H1 (cell line): ENCODE results near the gene LLGL2. TPM values are rescaled to one million over a fixed set of nuclear protein-coding genes. Genes with fewer than 3 reads are reported as not detected.

Experiments
- CTCF ChIA-PET: fragments of 300-600 bp; sonication (Branson Sonifier 250); formaldehyde crosslinking; loops from one replicate; lab custom pipeline; 2021; ENCODE audit not compliant: partially characterized antibody; lab: Charles Lee
- POLR2A ChIA-PET: fragments of 300-600 bp; sonication (Branson Sonifier 250); formaldehyde crosslinking; loops from one replicate; lab custom pipeline; 2021; ENCODE audit warnings: inconsistent platforms; ENCODE audit not compliant: partially characterized antibody; lab: Charles Lee
- DNase-seq, 2 experiments: peaks; one replicate each; pipeline versions ENCODE4 v3.0.0 to v3.0.0-alpha.2; 2010 to 2022; ENCODE audit warnings: low spot score in 2 of 2, low read depth in 1 of 2, mixed read lengths in 1 of 2
- FAIRE-seq: peaks from 2 replicates; lab custom pipeline; 2011; peaks lifted over from hg19 to GRCh38; lab: Jason Lieb, UNC
- H2AFZ ChIP-seq: 2 replicates; pipeline ENCODE4 v1.8.1; 2012; ENCODE audit warnings: low read length, inconsistent platforms
- H2AK5ac ChIP-seq: 2 replicates; pipeline ENCODE4 v1.6.1; 2013; ENCODE audit warnings: low read depth, low read length
- H2BK120ac ChIP-seq: replicated peaks from 2 replicates; pipeline ENCODE3; 2013; ENCODE audit warnings: low read depth, low read length, inconsistent platforms
- H2BK12ac ChIP-seq: 2 replicates; pipeline ENCODE4 v1.6.1; 2013; ENCODE audit warnings: low read depth, low read length
- H2BK15ac ChIP-seq: 2 replicates; pipeline ENCODE4 v1.6.1; 2013; ENCODE audit warnings: low read length
- H2BK20ac ChIP-seq: 2 replicates; pipeline ENCODE4 v1.6.1; 2013; ENCODE audit warnings: low read length
- H2BK5ac ChIP-seq: 2 replicates; pipeline ENCODE4 v1.6.1; 2013; ENCODE audit warnings: low read depth, low read length
- H3K14ac ChIP-seq: 2 replicates; pipeline ENCODE4 v1.6.1; 2013; ENCODE audit warnings: inconsistent platforms; ENCODE audit not compliant: insufficient read length
- H3K18ac ChIP-seq: 2 replicates; pipeline ENCODE4 v1.6.1; 2013; ENCODE audit warnings: low read length; ENCODE audit errors: extremely low read depth
- H3K23ac ChIP-seq: 2 replicates; pipeline ENCODE4 v1.6.1; 2013; ENCODE audit warnings: inconsistent platforms; ENCODE audit not compliant: insufficient read length
- H3K23me2 ChIP-seq: 2 replicates; pipeline ENCODE4 v1.6.1; 2013; ENCODE audit warnings: low read depth, low read length
- H3K27ac ChIP-seq: 2 replicates; pipeline ENCODE4 v1.6.1; 2011; ENCODE audit warnings: low read depth, low read length, inconsistent platforms
- H3K27me3 ChIP-seq, 4 experiments: replicated peaks in 1 of 4; 1 replicate in 1 of 4; 2 replicates in 3 of 4; pipeline versions ENCODE4 v1.6.1 to v1.8.1; 2011 to 2013; ENCODE audit warnings: low read length in 3 of 4, mild to moderate bottlenecking in 3 of 4, inconsistent platforms in 2 of 4, mixed read lengths in 2 of 4, moderate library complexity in 1 of 4; ENCODE audit not compliant: control insufficient read depth in 3 of 4, insufficient read depth in 3 of 4; ENCODE audit errors: extremely low read depth in 1 of 4
- H3K36me3 ChIP-seq, 4 experiments: 2 replicates each; pipeline versions ENCODE4 v1.6.1 to v1.8.1; 2011 to 2013; ENCODE audit warnings: mild to moderate bottlenecking in 4 of 4, low read length in 3 of 4, moderate library complexity in 2 of 4, control low read depth in 1 of 4, inconsistent platforms in 1 of 4; ENCODE audit not compliant: insufficient read depth in 4 of 4, control insufficient read depth in 2 of 4
- H3K4ac ChIP-seq: replicated peaks from 2 replicates; pipeline ENCODE3; 2013; ENCODE audit warnings: low read length, low read depth, mixed read lengths, inconsistent platforms; ENCODE audit not compliant: insufficient read length
- H3K4me1 ChIP-seq, 4 experiments: replicated peaks in 1 of 4; 1 replicate in 1 of 4; 2 replicates in 3 of 4; pipeline versions ENCODE4 v1.6.1 to v1.8.1; 2011 to 2013; ENCODE audit warnings: low read length in 3 of 4, inconsistent platforms in 2 of 4, mixed read lengths in 1 of 4; ENCODE audit not compliant: insufficient read depth in 4 of 4, control insufficient read depth in 3 of 4
- H3K4me2 ChIP-seq, 2 experiments: 2 replicates each; pipeline versions ENCODE4 v1.6.1 to v1.8.1; 2011 to 2013; ENCODE audit warnings: low read depth in 2 of 2, low read length in 2 of 2, control low read depth in 1 of 2, inconsistent platforms in 1 of 2, mild to moderate bottlenecking in 1 of 2; ENCODE audit not compliant: insufficient read depth in 1 of 2
- H3K4me3 ChIP-seq, 4 experiments: fragments of 200-600, 300-600 bp in 1 of 4; sonication (generic), shearing (Covaris generic), sonication (Bioruptor Twin) in 1 of 4; 2 replicates each; pipeline versions ENCODE4 v1.5.1 to v1.8.1; 2011 to 2016; ENCODE audit warnings: low read length in 4 of 4, low read depth in 3 of 4, control low read depth in 2 of 4, inconsistent platforms in 2 of 4, mild to moderate bottlenecking in 2 of 4, mixed read lengths in 1 of 4, moderate library complexity in 1 of 4; ENCODE audit not compliant: insufficient read depth in 2 of 4; ENCODE audit errors: extremely low read depth in 1 of 4
- H3K56ac ChIP-seq: replicated peaks from 2 replicates; pipeline ENCODE3; 2013; ENCODE audit warnings: low read depth, mild to moderate bottlenecking, mixed read lengths, low read length, inconsistent platforms; ENCODE audit not compliant: insufficient read length
- H3K79me1 ChIP-seq: 2 replicates; pipeline ENCODE4 v1.6.1; 2013; ENCODE audit warnings: low read depth, low read length, control low read depth
- H3K79me2 ChIP-seq, 2 experiments: 2 replicates each; pipeline versions ENCODE4 v1.6.1 to v1.8.1; 2012 to 2013; ENCODE audit warnings: low read length in 2 of 2, mild to moderate bottlenecking in 2 of 2, inconsistent platforms in 1 of 2; ENCODE audit not compliant: insufficient read depth in 2 of 2, control insufficient read depth in 1 of 2
- H3K9ac ChIP-seq, 4 experiments: replicated peaks in 1 of 4; 1 replicate in 1 of 4; 2 replicates in 3 of 4; pipeline versions ENCODE4 v1.6.1 to v1.8.1; 2011 to 2013; ENCODE audit warnings: low read depth in 3 of 4, low read length in 3 of 4, control low read depth in 2 of 4, mild to moderate bottlenecking in 2 of 4, moderate library complexity in 2 of 4, inconsistent platforms in 1 of 4; ENCODE audit errors: extremely low read depth in 1 of 4
- H3K9me3 ChIP-seq, 2 experiments: 2 replicates each; pipeline versions ENCODE4 v1.6.1 to v1.8.1; 2012 to 2013; ENCODE audit warnings: mild to moderate bottlenecking in 2 of 2, moderate library complexity in 2 of 2, control low read depth in 1 of 2, inconsistent platforms in 1 of 2, low read depth in 1 of 2, low read length in 1 of 2, mixed read lengths in 1 of 2; ENCODE audit not compliant: insufficient read depth in 2 of 2
- H4K20me1 ChIP-seq, 2 experiments: replicated peaks in 1 of 2; 2 replicates each; pipeline versions ENCODE3 to v1.8.1; 2011 to 2013; ENCODE audit warnings: inconsistent platforms in 2 of 2, low read length in 2 of 2, mild to moderate bottlenecking in 1 of 2; ENCODE audit not compliant: insufficient read depth in 2 of 2, control insufficient read depth in 1 of 2
- H4K5ac ChIP-seq: 2 replicates; pipeline ENCODE4 v1.6.1; 2013; ENCODE audit warnings: low read length, low read depth, mixed read lengths, inconsistent platforms; ENCODE audit not compliant: insufficient read length
- H4K8ac ChIP-seq: 2 replicates; pipeline ENCODE4 v1.8.0; 2013; ENCODE audit warnings: mild to moderate bottlenecking, moderate library complexity, low read length, inconsistent platforms; ENCODE audit not compliant: insufficient read depth; ENCODE audit errors: extremely low read depth
- H4K91ac ChIP-seq: replicated peaks from 2 replicates; pipeline ENCODE3; 2013; ENCODE audit warnings: low read length, mixed read lengths, inconsistent platforms; ENCODE audit not compliant: insufficient read length
- BCL11A ChIP-seq, 2 experiments: IDR thresholded peaks; one replicate each; pipeline ENCODE4 v1.6.1; 2011; ENCODE audit warnings: low read depth in 2 of 2, low read length in 2 of 2, mild to moderate bottlenecking in 2 of 2
- GTF2F1 ChIP-seq: IDR thresholded peaks from 2 replicates; pipeline ENCODE4 v1.6.1; 2012; ENCODE audit warnings: low read depth, low read length, improper control_type of control experiment, borderline replicate concordance
- HDAC2 ChIP-seq, 2 experiments: fragments of 300-600 bp in 1 of 2; sonication (generic) in 1 of 2; IDR thresholded peaks; 2 replicates each; pipeline ENCODE4 v1.6.1; 2011 to 2012; ENCODE audit warnings: low read depth in 2 of 2, low read length in 2 of 2, mild to moderate bottlenecking in 2 of 2, moderate library complexity in 2 of 2, borderline replicate concordance in 1 of 2, inconsistent platforms in 1 of 2
- KDM5A ChIP-seq: fragments of 200-600 bp; IDR thresholded peaks from 2 replicates; pipeline ENCODE4 v1.7.1; 2012; ENCODE audit warnings: mild to moderate bottlenecking, low read length, inconsistent platforms, mixed read lengths
- MAX ChIP-seq: IDR thresholded peaks from 2 replicates; pipeline ENCODE4 v1.6.1; 2012; ENCODE audit warnings: inconsistent platforms
- RNF2 ChIP-seq: fragments of 200-900, 300-1000 bp; sonication (generic); IDR thresholded peaks from 2 replicates; pipeline ENCODE4 v1.7.1; 2016; ENCODE audit warnings: borderline replicate concordance, low read depth, mild to moderate bottlenecking, antibody characterized with exemption, low read length; ENCODE audit not compliant: poor library complexity, severe bottlenecking; ENCODE audit errors: missing control alignments
- SAP30 ChIP-seq: fragments of 300-600 bp; sonication (generic); IDR thresholded peaks from 2 replicates; pipeline ENCODE4 v1.7.1; 2012; ENCODE audit warnings: low read length, moderate library complexity, mild to moderate bottlenecking, inconsistent platforms; ENCODE audit not compliant: insufficient read depth, insufficient replicate concordance
- SIX5 ChIP-seq: IDR thresholded peaks from 2 replicates; pipeline ENCODE4 v1.6.1; 2011; ENCODE audit warnings: mild to moderate bottlenecking, low read depth, low read length
- SP1 ChIP-seq: IDR thresholded peaks from 2 replicates; pipeline ENCODE4 v1.6.1; 2011; ENCODE audit warnings: low read depth, low read length
- SUZ12 ChIP-seq: fragments of 200-600 bp; sonication (generic); IDR thresholded peaks from 2 replicates; pipeline ENCODE4 v1.6.1; 2012; ENCODE audit warnings: mild to moderate bottlenecking, inconsistent platforms, low read length, moderate library complexity, mixed read lengths
- TEAD4 ChIP-seq: IDR thresholded peaks from 2 replicates; pipeline ENCODE4 v1.6.1; 2012; ENCODE audit warnings: low read depth, low read length, inconsistent platforms, mixed read lengths
- ZNF274 ChIP-seq: IDR thresholded peaks from 2 replicates; pipeline ENCODE4 v1.7.0; 2012; ENCODE audit warnings: low read length, borderline replicate concordance; ENCODE audit errors: extremely low read depth
- WGBS, 2 experiments: shearing (Covaris generic) in 1 of 2; methylation state at CpG; one replicate each; pipeline versions ENCODE4 v1.1.6 to v1.1.7; 2013 to 2015; ENCODE audit warnings: low lambda C conversion rate in 2 of 2, mixed read lengths in 2 of 2, inconsistent platforms in 1 of 2, low coverage in 1 of 2, missing lambda C conversion rate in 1 of 2; ENCODE audit not compliant: insufficient replicate concordance in 2 of 2, insufficient coverage in 1 of 2, insufficient read length in 1 of 2; ENCODE audit errors: extremely low coverage in 1 of 2, missing lambda C conversion rate in 1 of 2; 5-methylcytosine and 5-hydroxymethylcytosine counted together
- polyA plus RNA-seq, 7 experiments: library from polyadenylated mRNA; depleted of rRNA in 3 of 7; stranded (reverse) in 5 of 7; unstranded in 2 of 7; fragments of >200 nt in 5 of 7; fragments of 200-250 nt in 2 of 7; gene quantifications; 1 replicate in 5 of 7; 2 replicates in 1 of 7; 4 replicates in 1 of 7; pipeline versions ENCODE4 v1.2.1 to v1.2.3, GENCODE V29; 2011 to 2013; ENCODE audit warnings: missing spikeins in 2 of 7, mixed read lengths in 2 of 7
- total RNA-seq: library from RNA; stranded (reverse); fragmentation: NEBNext Ultra II Directional; extraction: Animal tissue kit (Norgen Biotek cat#: 25700); gene quantifications from 2 replicates; pipeline ENCODE4 v1.2.1, GENCODE V29; 2021

The LLGL2 gene
- total and polyA plus RNA-seq, 2 of the 8 experiments (the other 6 are each of a cell fraction or from before 2014, with no cell fraction given) = 64.5 to 77.1 TPM

GRCh38 chr17:75490173-75490743 lies 35.2 kb upstream of the LLGL2 start:
- H3K36me3 ChIP-seq = peaks cover 0 to 6% (median 4%) of the 10 kb centered on the region in 4 experiments; a peak in 4 of 8 replicates
- H4K5ac ChIP-seq = no peak overlapping the region
- no peaks in the 10 kb centered on the region for H3K79me2 ChIP-seq
- no peak overlapping the region for H3K56ac ChIP-seq
- H3K4me1 ChIP-seq = no peaks in the 10 kb centered on the region; a peak in 1 of 7 replicates
- no peaks in the 10 kb centered on the region for H3K23me2 ChIP-seq
- CTCF ChIA-PET = interaction anchor here (0.6 to 1.8 kb wide), 4 partner anchors 10 to 101 kb away, joined by 3 to 9 read pairs (median 4); no protein-coding TSS in a partner anchor
- no peak overlapping the region for H3K18ac ChIP-seq
- FAIRE-seq = no peak
- no peak overlapping the region for H2AK5ac ChIP-seq
- H2BK15ac ChIP-seq = no peak overlapping the region
- no peak overlapping the region for H3K14ac ChIP-seq
- H3K4me2 ChIP-seq = no peak overlapping the region
- H3K27ac ChIP-seq = no peak overlapping the region
- H3K79me1 ChIP-seq = no peaks in the 10 kb centered on the region; the same call in 1 of the 2 replicates
- no peak overlapping the region for H3K23ac ChIP-seq
- H2BK120ac ChIP-seq = no peak overlapping the region
- H3K27me3 ChIP-seq = no peaks in the 10 kb centered on the region
- H3K4me3 ChIP-seq = no peak overlapping the region
- H4K91ac ChIP-seq = no peak overlapping the region
- no peaks in the 10 kb centered on the region for H3K9me3 ChIP-seq
- no peak overlapping the region for H2AFZ ChIP-seq
- no peak overlapping the region for H3K9ac ChIP-seq
- H2BK20ac ChIP-seq = no peak overlapping the region
- no peak overlapping the region for H3K4ac ChIP-seq
- H4K8ac ChIP-seq = no peak overlapping the region
- WGBS, 2 experiments = 85% methylated on average over 12 of the region's 14 CpGs; no CpG with 5 or more reads in 1 of the 2 experiments
- H2BK5ac ChIP-seq = no peak overlapping the region
- peaks cover 0 to 12% of the 10 kb centered on the region in 2 experiments for H4K20me1 ChIP-seq
- DNase-seq = no peak
- POLR2A ChIA-PET = interaction anchor here (1.2 kb wide), 1 partner anchor 13 kb away, joined by 8 read pairs; no protein-coding TSS in a partner anchor
- H2BK12ac ChIP-seq = no peak overlapping the region
- TF ChIP-seq SAP30 (no peak), KDM5A (no peak), HDAC2 (IDR thresholded peaks at IDR 0.05; ENCODE audit: borderline replicate concordance in 1 of 2, low read depth in 2 of 2, low read length in 2 of 2) (no peak), TEAD4 (no peak), ZNF274 (no peak), RNF2 (no peak), SP1 (no peak), MAX (no peak), SUZ12 (no peak), SIX5 (no peak), BCL11A (IDR thresholded peaks at IDR 0.05; ENCODE audit: low read depth in 2 of 2, low read length in 2 of 2) (no peak), GTF2F1 (no peak)
